ENCODE measurements around the gene SARDH.
"Not testable (repeated sequence)": the region's sequence is repeated elsewhere in the genome, so short reads cannot be mapped to it uniquely, and the experiment has no call there.

Gene SARDH

GRCh38 chr9:133631111-133631510 lies 107.0 kb downstream of the SARDH start:
- no peak overlapping the region for H3K27ac ChIP-seq
- TF ChIP-seq CTCF (conservative IDR thresholded peaks at IDR 0.05; ENCODE audit: low read depth) = no peak
- no peak for DNase-seq (ENCODE audit: low spot score)
- ChIA-PET POLR2A (ENCODE audit: low non-redundant PET) (no interaction called here), CTCF (interaction anchor here (0.7 kb wide), 1 partner anchor 362 kb away, joined by 3 read pairs; no protein-coding TSS in a partner anchor)

GRCh38 chr9:133629221-133630110 lies 108.7 kb downstream of the SARDH start:
- POLR2A ChIA-PET (ENCODE audit: low non-redundant PET) = no interaction called here
- CTCF ChIA-PET = no interaction called here
- no peak for DNase-seq (ENCODE audit: low spot score)
- TF ChIP-seq CTCF (conservative IDR thresholded peaks at IDR 0.05; ENCODE audit: low read depth) = no peak
- no peak overlapping the region for H3K27ac ChIP-seq

GRCh38 chr9:133628766-133629165 lies 109.4 kb downstream of the SARDH start:
- DNase-seq (ENCODE audit: low spot score) = no peak
- ChIA-PET CTCF (no interaction called here), POLR2A (ENCODE audit: low non-redundant PET) (no interaction called here)
- no peak for TF ChIP-seq CTCF (conservative IDR thresholded peaks at IDR 0.05; ENCODE audit: low read depth)
- no peak overlapping the region for H3K27ac ChIP-seq

GRCh38 chr9:133627341-133627740 lies 110.8 kb downstream of the SARDH start:
- DNase-seq (ENCODE audit: low spot score) = no peak
- ChIA-PET CTCF (no interaction called here), POLR2A (ENCODE audit: low non-redundant PET) (no interaction called here)
- TF ChIP-seq CTCF (conservative IDR thresholded peaks at IDR 0.05; ENCODE audit: low read depth) = no peak
- H3K27ac ChIP-seq = no peak overlapping the region

- POLR2A ChIA-PET (ENCODE audit: low non-redundant PET); CTCF ChIA-PET; H3K27ac ChIP-seq; DNase-seq (ENCODE audit: low spot score): not testable (repeated sequence)
Measured at GRCh38 chr9:133626008-133626407, 112.1 kb downstream of the SARDH start.

GRCh38 chr9:133622555-133622954 lies 115.6 kb downstream of the SARDH start:
- DNase-seq (ENCODE audit: low spot score) = no peak
- POLR2A ChIA-PET (ENCODE audit: low non-redundant PET) = no interaction called here
- no peak overlapping the region for H3K27ac ChIP-seq
- no peak for TF ChIP-seq CTCF (conservative IDR thresholded peaks at IDR 0.05; ENCODE audit: low read depth)
- CTCF ChIA-PET = interaction anchor here (0.7 kb wide), 1 partner anchor 41 kb away, joined by 3 read pairs; no protein-coding TSS in a partner anchor

- no peak for TF ChIP-seq CTCF (conservative IDR thresholded peaks at IDR 0.05; ENCODE audit: low read depth)
- ChIA-PET CTCF (interaction anchor here (0.7 kb wide), 1 partner anchor 42 kb away, joined by 3 read pairs; no protein-coding TSS in a partner anchor), POLR2A (ENCODE audit: low non-redundant PET) (no interaction called here)
- DNase-seq (ENCODE audit: low spot score) = no peak
- H3K27ac ChIP-seq = no peak overlapping the region
Measured at GRCh38 chr9:133621725-133622267, 116.4 kb downstream of the SARDH start.
